Suprapubic skin (tissue), 4 donors: Measurements from ENCODE around the gene SYNPO.

Experiments used
- EP300 ChIP-seq: sonication (generic); formaldehyde crosslinking; IDR thresholded peaks from one replicate; pipeline ENCODE4 v1.6.1; 2017; ENCODE audit warnings: antibody characterized with exemption
- POLR2A ChIP-seq, 2 donors: fragments of 450-650 bp; IDR thresholded peaks; one replicate each; pipeline ENCODE4 v1.6.1; 2017; ENCODE audit warnings: antibody characterized with exemption in 2 of 2, mild to moderate bottlenecking in 2 of 2, moderate library complexity in 2 of 2
- POLR2AphosphoS5 ChIP-seq, 3 donors: sonication (generic); formaldehyde crosslinking; IDR thresholded peaks; one replicate each; pipeline ENCODE4 v1.6.1; 2017; ENCODE audit warnings: antibody characterized with exemption in 3 of 3
- TF ChIP-seq, protein P1 (sequence below), 2 donors: fragments of 200-600 bp in 1 of 2; fragments of 450-650 bp in 1 of 2; sonication (generic) in 1 of 2; IDR thresholded peaks; one replicate each; pipeline ENCODE4 v1.5.1; 2016 to 2019; ENCODE audit warnings: antibody characterized with exemption in 2 of 2, mild to moderate bottlenecking in 1 of 2, moderate library complexity in 1 of 2

DNA sequence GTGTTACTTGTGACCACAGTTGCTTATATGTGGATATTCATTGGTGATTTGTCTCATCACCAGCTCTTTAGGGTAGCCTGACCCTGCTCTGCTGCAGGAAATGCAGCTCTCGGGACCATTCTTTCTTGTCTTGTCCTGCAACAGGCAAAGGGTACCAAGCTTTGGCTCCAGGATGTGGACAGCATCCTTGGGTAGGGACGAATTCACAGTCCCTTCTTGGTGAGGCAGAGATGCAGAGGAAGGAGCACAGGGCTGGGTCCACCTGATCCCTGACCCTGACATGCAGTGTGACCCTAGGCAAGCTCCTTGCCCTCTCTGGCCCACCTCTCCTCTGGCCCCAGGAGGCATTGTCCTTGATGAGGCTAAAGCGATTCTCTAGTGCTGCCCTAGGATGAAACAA lies 37.0 kb upstream of the SYNPO start:
- TF ChIP-seq, protein P1, sequence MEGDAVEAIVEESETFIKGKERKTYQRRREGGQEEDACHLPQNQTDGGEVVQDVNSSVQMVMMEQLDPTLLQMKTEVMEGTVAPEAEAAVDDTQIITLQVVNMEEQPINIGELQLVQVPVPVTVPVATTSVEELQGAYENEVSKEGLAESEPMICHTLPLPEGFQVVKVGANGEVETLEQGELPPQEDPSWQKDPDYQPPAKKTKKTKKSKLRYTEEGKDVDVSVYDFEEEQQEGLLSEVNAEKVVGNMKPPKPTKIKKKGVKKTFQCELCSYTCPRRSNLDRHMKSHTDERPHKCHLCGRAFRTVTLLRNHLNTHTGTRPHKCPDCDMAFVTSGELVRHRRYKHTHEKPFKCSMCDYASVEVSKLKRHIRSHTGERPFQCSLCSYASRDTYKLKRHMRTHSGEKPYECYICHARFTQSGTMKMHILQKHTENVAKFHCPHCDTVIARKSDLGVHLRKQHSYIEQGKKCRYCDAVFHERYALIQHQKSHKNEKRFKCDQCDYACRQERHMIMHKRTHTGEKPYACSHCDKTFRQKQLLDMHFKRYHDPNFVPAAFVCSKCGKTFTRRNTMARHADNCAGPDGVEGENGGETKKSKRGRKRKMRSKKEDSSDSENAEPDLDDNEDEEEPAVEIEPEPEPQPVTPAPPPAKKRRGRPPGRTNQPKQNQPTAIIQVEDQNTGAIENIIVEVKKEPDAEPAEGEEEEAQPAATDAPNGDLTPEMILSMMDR (IDR thresholded peaks at IDR 0.05): no peak
- TF ChIP-seq EP300: no peak
- TF ChIP-seq POLR2A (IDR thresholded peaks at IDR 0.05): no peak
- no peak for TF ChIP-seq POLR2AphosphoS5 (IDR thresholded peaks at IDR 0.05)
